ENCODE results near the gene GNAQ.
"Not testable (repeated sequence)": the region's sequence is repeated elsewhere in the genome, so short reads cannot be mapped to it uniquely, and the experiment has no call there.

Gene GNAQ

GRCh38 chr9:77731008-77731698, 300.5 kb downstream of the GNAQ start:
- no peak for DNase-seq (ENCODE audit: low read depth)

GRCh38 chr9:77729177-77729576, 302.4 kb downstream of the GNAQ start:
- no peak for DNase-seq (ENCODE audit: low read depth)

GRCh38 chr9:77726814-77727213, 304.8 kb downstream of the GNAQ start:
- DNase-seq (ENCODE audit: low read depth), result no peak

GRCh38 chr9:77726289-77726688, 305.3 kb downstream of the GNAQ start:
- DNase-seq (ENCODE audit: low read depth), result no peak

- no peak for DNase-seq (ENCODE audit: low read depth)
Observed at GRCh38 chr9:77725820-77726219, 305.8 kb downstream of the GNAQ start.

- DNase-seq (ENCODE audit: low read depth), result no peak
Observed at GRCh38 chr9:77725046-77725694, 306.4 kb downstream of the GNAQ start.

GRCh38 chr9:77721156-77721555, 310.5 kb downstream of the GNAQ start:
- not testable (repeated sequence) for DNase-seq (ENCODE audit: low read depth)

GRCh38 chr9:77719321-77719720, 312.3 kb downstream of the GNAQ start:
- DNase-seq (ENCODE audit: low read depth), result no peak

- not testable (repeated sequence) for DNase-seq (ENCODE audit: low read depth)
Observed at GRCh38 chr9:77718298-77718640, 313.3 kb downstream of the GNAQ start.

- peak; percentile 84 for DNase-seq (ENCODE audit: low read depth)
Observed at GRCh38 chr9:77717608-77718297, 313.9 kb downstream of the GNAQ start.

- peak; percentile 43 for DNase-seq (ENCODE audit: low read depth)
Observed at GRCh38 chr9:77714077-77714549, 317.5 kb downstream of the GNAQ start.

- DNase-seq (ENCODE audit: low read depth), result peak; percentile 40
Observed at GRCh38 chr9:77712533-77713130, 319.0 kb downstream of the GNAQ start.

GRCh38 chr9:77710965-77711648, 320.5 kb downstream of the GNAQ start:
- DNase-seq (ENCODE audit: low read depth), result no peak

- DNase-seq (ENCODE audit: low read depth), result no peak
Observed at GRCh38 chr9:77710316-77710715, 321.3 kb downstream of the GNAQ start.

- no peak for DNase-seq (ENCODE audit: low read depth)
Observed at GRCh38 chr9:77708064-77708815, 323.4 kb downstream of the GNAQ start.

GRCh38 chr9:77707383-77708063, 324.1 kb downstream of the GNAQ start:
- peak; percentile 95 for DNase-seq (ENCODE audit: low read depth)

- DNase-seq (ENCODE audit: low read depth), result no peak
Observed at GRCh38 chr9:77705636-77706035, 326.0 kb downstream of the GNAQ start.

- not testable (repeated sequence) for DNase-seq (ENCODE audit: low read depth)
Observed at GRCh38 chr9:77702521-77703390, 328.9 kb downstream of the GNAQ start.

GRCh38 chr9:77697238-77697984, 334.2 kb downstream of the GNAQ start:
- DNase-seq (ENCODE audit: low read depth), result no peak

Measured in GM04504 (cell line).